Activated CD4-positive, alpha-beta T cell treated with anti-CD3 and anti-CD28 coated beads for 48 hours (primary cell): ENCODE data around the gene PDHA2.
"Not testable (repeated sequence)": the region's sequence is repeated elsewhere in the genome, so short reads cannot be mapped to it uniquely, and the experiment has no call there.

Experiments used
- DNase-seq: peaks from one replicate; pipeline ENCODE4 v3.0.0-alpha.2; 2020

Gene PDHA2

GRCh38 chr4:95839891-95840290 is at the start of gene PDHA2:
Gene PDHA2, plus strand, starts transcription at chr4:95840093. Its CDS starts 58 bp downstream, at chr4:95840151.
- no peak for DNase-seq

GRCh38 chr4:95798003-95798402 is 41.9 kb upstream of the PDHA2 start:
- no peak for DNase-seq

- DNase-seq, result no peak
These were observed 41.2 kb upstream of the PDHA2 start for GRCh38 chr4:95798727-95799126.

- DNase-seq, result no peak
These were observed 18.0 kb upstream of the PDHA2 start for GRCh38 chr4:95821867-95822266.

- no peak for DNase-seq
These were observed 14.3 kb upstream of the PDHA2 start for GRCh38 chr4:95825546-95825945.

GRCh38 chr4:95830651-95831050 is 9.2 kb upstream of the PDHA2 start:
- no peak for DNase-seq

GRCh38 chr4:95831166-95831565 is 8.7 kb upstream of the PDHA2 start:
- DNase-seq, result no peak

GRCh38 chr4:95833711-95834194 is 6.1 kb upstream of the PDHA2 start:
- no peak for DNase-seq

- no peak for DNase-seq
These were observed 4.2 kb upstream of the PDHA2 start for GRCh38 chr4:95835672-95836071.

GRCh38 chr4:95838192-95838591 is 1.7 kb upstream of the PDHA2 start:
- no peak for DNase-seq

GRCh38 chr4:95847908-95848460 is 8.1 kb downstream of the PDHA2 start:
- no peak for DNase-seq

- no peak for DNase-seq
These were observed 10.3 kb downstream of the PDHA2 start for GRCh38 chr4:95850161-95850560.

GRCh38 chr4:95857761-95858160 is 17.9 kb downstream of the PDHA2 start:
- no peak for DNase-seq

- no peak for DNase-seq
These were observed 28.0 kb downstream of the PDHA2 start for GRCh38 chr4:95867919-95868318.

- not testable (repeated sequence) for DNase-seq
These were observed 29.5 kb downstream of the PDHA2 start for GRCh38 chr4:95869414-95869813.

- DNase-seq, result no peak
These were observed 30.1 kb downstream of the PDHA2 start for GRCh38 chr4:95869961-95870500.

- no peak for DNase-seq
These were observed 37.7 kb downstream of the PDHA2 start for GRCh38 chr4:95877636-95878035.

- no peak for DNase-seq
These were observed 47.7 kb downstream of the PDHA2 start for GRCh38 chr4:95887551-95887950.

- DNase-seq, result no peak
These were observed 49.8 kb downstream of the PDHA2 start for GRCh38 chr4:95889662-95890061.
